ENCODE measurements around the gene B4GALT5. TPM values are rescaled to one million over a fixed set of nuclear protein-coding genes. Genes with fewer than 3 reads are reported as not detected.

B4GALT5 gene
- total and polyA plus RNA-seq, 12 donors, result 14.2 to 137 (median 69.1) TPM

- intact Hi-C loops (cut with DNase I), result no loop called here
- peaks cover 25 to 87% of the 10 kb centered on the region in 2 donors for H3K4me1 ChIP-seq (replicated peaks in 1 of 2)
Observed at GRCh38 chr20:49692941-49693340, 20.7 kb downstream of the B4GALT5 start.

GRCh38 chr20:49691818-49692568 lies 21.7 kb downstream of the B4GALT5 start:
- H3K9me3 ChIP-seq (replicated peaks in 1 of 3), result no peaks in the 10 kb centered on the region
- no peak for TF ChIP-seq CTCF (IDR thresholded peaks at IDR 0.05)
- TF ChIP-seq POLR2A (IDR thresholded peaks at IDR 0.05), result no peak
- no peak for DNase-seq
- peak overlapping the region in 4 of 5 donors; percentile 47 to 85 (median 74) for H3K27ac ChIP-seq
- no peak overlapping the region for H3K4me3 ChIP-seq
- WGBS, 4 donors, result 75 to 84% (median 84%) methylated on average over 5 of the region's 5 CpGs
- H3K36me3 ChIP-seq (replicated peaks in 1 of 2), result no peaks in the 10 kb centered on the region
- no peaks in the 10 kb centered on the region for H3K27me3 ChIP-seq
- H3K4me1 ChIP-seq (replicated peaks in 1 of 2), result peaks cover 34 to 87% of the 10 kb centered on the region in 2 donors
- intact Hi-C loops (cut with DNase I), result no loop called here

More at GRCh38 chr20:49692941-49693340, 20.7 kb downstream of the B4GALT5 start:
- no peak for DNase-seq
- no peak for TF ChIP-seq POLR2A (IDR thresholded peaks at IDR 0.05)
- no peak for TF ChIP-seq CTCF (IDR thresholded peaks at IDR 0.05)
- no peaks in the 10 kb centered on the region for H3K9me3 ChIP-seq (replicated peaks in 1 of 3)
- no peak overlapping the region for H3K4me3 ChIP-seq
- WGBS, 4 donors, result 48 to 76% (median 61%) methylated on average over 3 of the region's 3 CpGs
- no peaks in the 10 kb centered on the region for H3K36me3 ChIP-seq (replicated peaks in 1 of 2)
- H3K27me3 ChIP-seq, result no peaks in the 10 kb centered on the region
- no peak overlapping the region for H3K27ac ChIP-seq

GRCh38 chr20:49690899-49691620 lies 22.6 kb downstream of the B4GALT5 start:
- Histone ChIP-seq H3K4me3 (no peak overlapping the region), H3K36me3 (replicated peaks in 1 of 2) (no peaks in the 10 kb centered on the region), H3K27ac (peak overlapping the region; percentile 47 to 85 (median 71)), H3K9me3 (replicated peaks in 1 of 3) (no peaks in the 10 kb centered on the region), H3K27me3 (no peaks in the 10 kb centered on the region), H3K4me1 (replicated peaks in 1 of 2) (peaks cover 44 to 87% of the 10 kb centered on the region in 2 donors)
- WGBS, 4 donors, result 22 to 32% (median 29%) methylated on average over 9 of the region's 9 CpGs
- intact Hi-C loops (cut with DNase I), result no loop called here
- DNase-seq, result peak; percentile 67 to 89 (median 79)
- TF ChIP-seq POLR2A (IDR thresholded peaks at IDR 0.05) (peak in 1 of 2 donors; percentile 18), CTCF (IDR thresholded peaks at IDR 0.05) (no peak)
